H1 (cell line): ENCODE results near the gene SYNJ2. TPM values are rescaled to one million over a fixed set of nuclear protein-coding genes. Genes with fewer than 3 reads are reported as not detected.

Experiments
- CTCF ChIA-PET: fragments of 300-600 bp; sonication (Branson Sonifier 250); formaldehyde crosslinking; loops from one replicate; lab custom pipeline; 2021; ENCODE audit not compliant: partially characterized antibody; lab: Charles Lee
- POLR2A ChIA-PET: fragments of 300-600 bp; sonication (Branson Sonifier 250); formaldehyde crosslinking; loops from one replicate; lab custom pipeline; 2021; ENCODE audit warnings: inconsistent platforms; ENCODE audit not compliant: partially characterized antibody; lab: Charles Lee
- DNase-seq, 2 experiments: peaks; one replicate each; pipeline versions ENCODE4 v3.0.0 to v3.0.0-alpha.2; 2010 to 2022; ENCODE audit warnings: low spot score in 2 of 2, low read depth in 1 of 2, mixed read lengths in 1 of 2
- FAIRE-seq: peaks from 2 replicates; lab custom pipeline; 2011; peaks lifted over from hg19 to GRCh38; lab: Jason Lieb, UNC
- H2AFZ ChIP-seq: 2 replicates; pipeline ENCODE4 v1.8.1; 2012; ENCODE audit warnings: low read length, inconsistent platforms
- H2AK5ac ChIP-seq: 2 replicates; pipeline ENCODE4 v1.6.1; 2013; ENCODE audit warnings: low read depth, low read length
- H2BK120ac ChIP-seq: replicated peaks from 2 replicates; pipeline ENCODE3; 2013; ENCODE audit warnings: low read depth, low read length, inconsistent platforms
- H2BK12ac ChIP-seq: 2 replicates; pipeline ENCODE4 v1.6.1; 2013; ENCODE audit warnings: low read depth, low read length
- H2BK15ac ChIP-seq: 2 replicates; pipeline ENCODE4 v1.6.1; 2013; ENCODE audit warnings: low read length
- H2BK20ac ChIP-seq: 2 replicates; pipeline ENCODE4 v1.6.1; 2013; ENCODE audit warnings: low read length
- H2BK5ac ChIP-seq: 2 replicates; pipeline ENCODE4 v1.6.1; 2013; ENCODE audit warnings: low read depth, low read length
- H3K14ac ChIP-seq: 2 replicates; pipeline ENCODE4 v1.6.1; 2013; ENCODE audit warnings: inconsistent platforms; ENCODE audit not compliant: insufficient read length
- H3K18ac ChIP-seq: 2 replicates; pipeline ENCODE4 v1.6.1; 2013; ENCODE audit warnings: low read length; ENCODE audit errors: extremely low read depth
- H3K23ac ChIP-seq: 2 replicates; pipeline ENCODE4 v1.6.1; 2013; ENCODE audit warnings: inconsistent platforms; ENCODE audit not compliant: insufficient read length
- H3K23me2 ChIP-seq: 2 replicates; pipeline ENCODE4 v1.6.1; 2013; ENCODE audit warnings: low read depth, low read length
- H3K27ac ChIP-seq: 2 replicates; pipeline ENCODE4 v1.6.1; 2011; ENCODE audit warnings: low read depth, low read length, inconsistent platforms
- H3K27me3 ChIP-seq, 4 experiments: replicated peaks in 1 of 4; 1 replicate in 1 of 4; 2 replicates in 3 of 4; pipeline versions ENCODE4 v1.6.1 to v1.8.1; 2011 to 2013; ENCODE audit warnings: low read length in 3 of 4, mild to moderate bottlenecking in 3 of 4, inconsistent platforms in 2 of 4, mixed read lengths in 2 of 4, moderate library complexity in 1 of 4; ENCODE audit not compliant: control insufficient read depth in 3 of 4, insufficient read depth in 3 of 4; ENCODE audit errors: extremely low read depth in 1 of 4
- H3K36me3 ChIP-seq, 4 experiments: 2 replicates each; pipeline versions ENCODE4 v1.6.1 to v1.8.1; 2011 to 2013; ENCODE audit warnings: mild to moderate bottlenecking in 4 of 4, low read length in 3 of 4, moderate library complexity in 2 of 4, control low read depth in 1 of 4, inconsistent platforms in 1 of 4; ENCODE audit not compliant: insufficient read depth in 4 of 4, control insufficient read depth in 2 of 4
- H3K4ac ChIP-seq: replicated peaks from 2 replicates; pipeline ENCODE3; 2013; ENCODE audit warnings: low read length, low read depth, mixed read lengths, inconsistent platforms; ENCODE audit not compliant: insufficient read length
- H3K4me1 ChIP-seq, 4 experiments: replicated peaks in 1 of 4; 1 replicate in 1 of 4; 2 replicates in 3 of 4; pipeline versions ENCODE4 v1.6.1 to v1.8.1; 2011 to 2013; ENCODE audit warnings: low read length in 3 of 4, inconsistent platforms in 2 of 4, mixed read lengths in 1 of 4; ENCODE audit not compliant: insufficient read depth in 4 of 4, control insufficient read depth in 3 of 4
- H3K4me2 ChIP-seq, 2 experiments: 2 replicates each; pipeline versions ENCODE4 v1.6.1 to v1.8.1; 2011 to 2013; ENCODE audit warnings: low read depth in 2 of 2, low read length in 2 of 2, control low read depth in 1 of 2, inconsistent platforms in 1 of 2, mild to moderate bottlenecking in 1 of 2; ENCODE audit not compliant: insufficient read depth in 1 of 2
- H3K4me3 ChIP-seq, 4 experiments: fragments of 200-600, 300-600 bp in 1 of 4; sonication (generic), shearing (Covaris generic), sonication (Bioruptor Twin) in 1 of 4; 2 replicates each; pipeline versions ENCODE4 v1.5.1 to v1.8.1; 2011 to 2016; ENCODE audit warnings: low read length in 4 of 4, low read depth in 3 of 4, control low read depth in 2 of 4, inconsistent platforms in 2 of 4, mild to moderate bottlenecking in 2 of 4, mixed read lengths in 1 of 4, moderate library complexity in 1 of 4; ENCODE audit not compliant: insufficient read depth in 2 of 4; ENCODE audit errors: extremely low read depth in 1 of 4
- H3K56ac ChIP-seq: replicated peaks from 2 replicates; pipeline ENCODE3; 2013; ENCODE audit warnings: low read depth, mild to moderate bottlenecking, mixed read lengths, low read length, inconsistent platforms; ENCODE audit not compliant: insufficient read length
- H3K79me1 ChIP-seq: 2 replicates; pipeline ENCODE4 v1.6.1; 2013; ENCODE audit warnings: low read depth, low read length, control low read depth
- H3K79me2 ChIP-seq, 2 experiments: 2 replicates each; pipeline versions ENCODE4 v1.6.1 to v1.8.1; 2012 to 2013; ENCODE audit warnings: low read length in 2 of 2, mild to moderate bottlenecking in 2 of 2, inconsistent platforms in 1 of 2; ENCODE audit not compliant: insufficient read depth in 2 of 2, control insufficient read depth in 1 of 2
- H3K9ac ChIP-seq, 4 experiments: replicated peaks in 1 of 4; 1 replicate in 1 of 4; 2 replicates in 3 of 4; pipeline versions ENCODE4 v1.6.1 to v1.8.1; 2011 to 2013; ENCODE audit warnings: low read depth in 3 of 4, low read length in 3 of 4, control low read depth in 2 of 4, mild to moderate bottlenecking in 2 of 4, moderate library complexity in 2 of 4, inconsistent platforms in 1 of 4; ENCODE audit errors: extremely low read depth in 1 of 4
- H3K9me3 ChIP-seq, 2 experiments: 2 replicates each; pipeline versions ENCODE4 v1.6.1 to v1.8.1; 2012 to 2013; ENCODE audit warnings: mild to moderate bottlenecking in 2 of 2, moderate library complexity in 2 of 2, control low read depth in 1 of 2, inconsistent platforms in 1 of 2, low read depth in 1 of 2, low read length in 1 of 2, mixed read lengths in 1 of 2; ENCODE audit not compliant: insufficient read depth in 2 of 2
- H4K20me1 ChIP-seq, 2 experiments: replicated peaks in 1 of 2; 2 replicates each; pipeline versions ENCODE3 to v1.8.1; 2011 to 2013; ENCODE audit warnings: inconsistent platforms in 2 of 2, low read length in 2 of 2, mild to moderate bottlenecking in 1 of 2; ENCODE audit not compliant: insufficient read depth in 2 of 2, control insufficient read depth in 1 of 2
- H4K5ac ChIP-seq: 2 replicates; pipeline ENCODE4 v1.6.1; 2013; ENCODE audit warnings: low read length, low read depth, mixed read lengths, inconsistent platforms; ENCODE audit not compliant: insufficient read length
- H4K8ac ChIP-seq: 2 replicates; pipeline ENCODE4 v1.8.0; 2013; ENCODE audit warnings: mild to moderate bottlenecking, moderate library complexity, low read length, inconsistent platforms; ENCODE audit not compliant: insufficient read depth; ENCODE audit errors: extremely low read depth
- H4K91ac ChIP-seq: replicated peaks from 2 replicates; pipeline ENCODE3; 2013; ENCODE audit warnings: low read length, mixed read lengths, inconsistent platforms; ENCODE audit not compliant: insufficient read length
- JUND ChIP-seq: IDR thresholded peaks from 2 replicates; pipeline ENCODE4 v1.6.1; 2011; ENCODE audit warnings: mild to moderate bottlenecking, improper control_type of control experiment, low read length
- TBP ChIP-seq: IDR thresholded peaks from 2 replicates; pipeline ENCODE4 v1.6.1; 2011; ENCODE audit warnings: low read depth, low read length, improper control_type of control experiment
- WGBS, 2 experiments: shearing (Covaris generic) in 1 of 2; methylation state at CpG; one replicate each; pipeline versions ENCODE4 v1.1.6 to v1.1.7; 2013 to 2015; ENCODE audit warnings: low lambda C conversion rate in 2 of 2, mixed read lengths in 2 of 2, inconsistent platforms in 1 of 2, low coverage in 1 of 2, missing lambda C conversion rate in 1 of 2; ENCODE audit not compliant: insufficient replicate concordance in 2 of 2, insufficient coverage in 1 of 2, insufficient read length in 1 of 2; ENCODE audit errors: extremely low coverage in 1 of 2, missing lambda C conversion rate in 1 of 2; 5-methylcytosine and 5-hydroxymethylcytosine counted together
- polyA plus RNA-seq, 7 experiments: library from polyadenylated mRNA; depleted of rRNA in 3 of 7; stranded (reverse) in 5 of 7; unstranded in 2 of 7; fragments of >200 nt in 5 of 7; fragments of 200-250 nt in 2 of 7; gene quantifications; 1 replicate in 5 of 7; 2 replicates in 1 of 7; 4 replicates in 1 of 7; pipeline versions ENCODE4 v1.2.1 to v1.2.3, GENCODE V29; 2011 to 2013; ENCODE audit warnings: missing spikeins in 2 of 7, mixed read lengths in 2 of 7
- total RNA-seq: library from RNA; stranded (reverse); fragmentation: NEBNext Ultra II Directional; extraction: Animal tissue kit (Norgen Biotek cat#: 25700); gene quantifications from 2 replicates; pipeline ENCODE4 v1.2.1, GENCODE V29; 2021

The SYNJ2 gene
- total and polyA plus RNA-seq, 2 of the 8 experiments (the other 6 are each of a cell fraction or from before 2014, with no cell fraction given), result 3.7 to 13.9 TPM

GRCh38 chr6:157943249-157943963 lies 38.3 kb upstream of the SYNJ2 start:
- H3K36me3 ChIP-seq, result peaks cover 6 to 40% (median 25%) of the 10 kb centered on the region in 4 experiments
- H3K14ac ChIP-seq, result no peak overlapping the region
- no peaks in the 10 kb centered on the region for H3K79me1 ChIP-seq
- no peak overlapping the region for H2BK5ac ChIP-seq
- FAIRE-seq (no peak), DNase-seq (no peak)
- H3K18ac ChIP-seq, result no peak overlapping the region
- no peak overlapping the region for H2BK20ac ChIP-seq
- no peak overlapping the region for H3K56ac ChIP-seq
- H2AK5ac ChIP-seq, result no peak overlapping the region
- H2BK120ac ChIP-seq, result no peak overlapping the region
- no peak overlapping the region for H3K9ac ChIP-seq
- WGBS, 2 experiments, result 94% methylated on average over 16 of the region's 16 CpGs; no CpG with 5 or more reads in 1 of the 2 experiments
- no peaks in the 10 kb centered on the region for H3K9me3 ChIP-seq
- CTCF ChIA-PET, result interaction anchor here (1.3 to 1.5 kb wide), 2 partner anchors 129 to 141 kb away, joined by 3 to 4 read pairs; no protein-coding TSS in a partner anchor
- no peak overlapping the region for H4K5ac ChIP-seq
- H3K27me3 ChIP-seq, result no peaks in the 10 kb centered on the region
- no peak overlapping the region for H3K4ac ChIP-seq
- no peak overlapping the region for H4K8ac ChIP-seq
- H4K20me1 ChIP-seq, result no peaks in the 10 kb centered on the region
- POLR2A ChIA-PET, result no interaction called here
- no peak overlapping the region for H3K4me2 ChIP-seq
- no peaks in the 10 kb centered on the region for H3K79me2 ChIP-seq
- H3K27ac ChIP-seq, result no peak overlapping the region
- no peak overlapping the region for H4K91ac ChIP-seq
- H2AFZ ChIP-seq, result no peak overlapping the region
- no peak overlapping the region for H2BK12ac ChIP-seq
- H3K4me3 ChIP-seq, result no peak overlapping the region
- no peak overlapping the region for H3K23ac ChIP-seq
- no peaks in the 10 kb centered on the region for H3K23me2 ChIP-seq
- H3K4me1 ChIP-seq, result no peaks in the 10 kb centered on the region
- TF ChIP-seq JUND (no peak), TBP (no peak)
- TF ChIP-seq, all 59 proteins: peak for 0
- no peak overlapping the region for H2BK15ac ChIP-seq
